ENCODE data around the gene NRP1.

Gene NRP1

GRCh38 chr10:33288127-33288526, 46.3 kb downstream of the NRP1 start:
- no peak for DNase-seq

- no peak for DNase-seq
Observed at GRCh38 chr10:33287112-33287511, 47.4 kb downstream of the NRP1 start.

- no peak for DNase-seq
Observed at GRCh38 chr10:33286157-33286934, 48.1 kb downstream of the NRP1 start.

GRCh38 chr10:33284945-33285344, 49.5 kb downstream of the NRP1 start:
- no peak for DNase-seq

- no peak for DNase-seq
Observed at GRCh38 chr10:33279811-33280602, 54.5 kb downstream of the NRP1 start.

GRCh38 chr10:33279276-33279675, 55.2 kb downstream of the NRP1 start:
- DNase-seq: no peak

GRCh38 chr10:33278198-33278597, 56.3 kb downstream of the NRP1 start:
- DNase-seq: no peak

- peak; percentile 65 for DNase-seq
Observed at GRCh38 chr10:33277135-33277536, 57.3 kb downstream of the NRP1 start.

- no peak for DNase-seq
Observed at GRCh38 chr10:33276282-33276923, 58.1 kb downstream of the NRP1 start.

- no peak for DNase-seq
Observed at GRCh38 chr10:33274096-33274785, 60.2 kb downstream of the NRP1 start.

GRCh38 chr10:33273295-33274002, 61.0 kb downstream of the NRP1 start:
- DNase-seq: peak; percentile 82

GRCh38 chr10:33272635-33273034, 61.8 kb downstream of the NRP1 start:
- no peak for DNase-seq

GRCh38 chr10:33271969-33272583, 62.4 kb downstream of the NRP1 start:
- DNase-seq: no peak

- DNase-seq: no peak
Observed at GRCh38 chr10:33270971-33271370, 63.5 kb downstream of the NRP1 start.

- no peak for DNase-seq
Observed at GRCh38 chr10:33267708-33268107, 66.8 kb downstream of the NRP1 start.

GRCh38 chr10:33265621-33266020, 68.8 kb downstream of the NRP1 start:
- DNase-seq: no peak

GRCh38 chr10:33263453-33263852, 71.0 kb downstream of the NRP1 start:
- DNase-seq: no peak

- DNase-seq: no peak
Observed at GRCh38 chr10:33262871-33263270, 71.6 kb downstream of the NRP1 start.

- no peak for DNase-seq
Observed at GRCh38 chr10:33260403-33261149, 73.9 kb downstream of the NRP1 start.

- DNase-seq: no peak
Observed at GRCh38 chr10:33258967-33259366, 75.5 kb downstream of the NRP1 start.

- DNase-seq: no peak
Observed at GRCh38 chr10:33257439-33258080, 76.9 kb downstream of the NRP1 start.
